Right cardiac atrium (tissue), 5 donors: Measurements from ENCODE around the gene STK32C. TPM values are rescaled to one million over a fixed set of nuclear protein-coding genes. Genes with fewer than 3 reads are reported as not detected.
A peak's percentile ranks its signal among the peaks of the same experiment; 100 is the strongest.

Experiments used
- ATAC-seq, 2 donors: fragments of 200-7000 bp; cut with Tn5 transposase; one replicate each; pipeline versions ENCODE4 v1.8.0 to v1.9.1; 2020; ENCODE audit warnings: moderate library complexity in 2 of 2, mild to moderate bottlenecking in 1 of 2
- DNase-seq, 3 donors: peaks; one replicate each; pipeline ENCODE4 v3.0.0-alpha.2; 2020
- H3K27ac ChIP-seq: one replicate; pipeline ENCODE4 v1.5.1; 2013; ENCODE audit warnings: mild to moderate bottlenecking, low read length, control low read depth, moderate library complexity
- H3K27me3 ChIP-seq: one replicate; pipeline ENCODE4 v1.6.1; 2013; ENCODE audit not compliant: control insufficient read depth, insufficient read depth
- H3K4me1 ChIP-seq: one replicate; pipeline ENCODE4 v1.6.1; 2013; ENCODE audit warnings: low read length; ENCODE audit not compliant: control insufficient read depth, insufficient read depth
- H3K4me3 ChIP-seq: one replicate; pipeline ENCODE4 v1.5.1; 2013; ENCODE audit warnings: low read length, control low read depth
- H3K9me3 ChIP-seq: one replicate; pipeline ENCODE4 v1.6.1; 2013; ENCODE audit warnings: low read length; ENCODE audit not compliant: control insufficient read depth
- WGBS: extraction: QIAGEN DNeasy Blood & Tissue Kit; methylation state at CpG from one replicate; pipeline ENCODE4 v1.1.7; 2013; 5-methylcytosine and 5-hydroxymethylcytosine counted together
- intact Hi-C, 4 donors: fragments of 100-400 bp; cut with DNase I; formaldehyde crosslinking; loops; one replicate each; pipeline versions ENCODE4 v1.11.0 to v1.14.0; 2022 to 2023
- polyA plus RNA-seq: library from polyadenylated mRNA; stranded (reverse); fragments of 200-250 nt; gene quantifications from one replicate; pipeline ENCODE4 v1.2.3, GENCODE V29; 2013
- total RNA-seq, 4 donors: library from RNA; stranded (reverse); fragmentation: NEBNext Ultra II Directional; extraction: Animal tissue kit (Norgen Biotek cat#: 25700); gene quantifications; one replicate each; pipeline ENCODE4 v1.2.1, GENCODE V29; 2021
- donor health status: healthy with polysubstance abuse.
- donor health status: DM: no; HTN: yes; CAD: no.
- donor health status: DM: no; HTN: no; CAD: no.
- donor health status: DM: no; HTN: yes; CAD: no; lungs with severe emphysema.
- donor health status: DM: yes; HTN: yes; CAD: no.

The STK32C gene
- total and polyA plus RNA-seq, 5 donors = 5.7 to 7.3 (median 6.9) TPM

GRCh38 chr10:132329565-132330485, 22.1 kb upstream of the STK32C start:
- Histone ChIP-seq H3K9me3 (no peaks in the 10 kb centered on the region), H3K4me1 (peaks cover 12% of the 10 kb centered on the region), H3K27ac (peak overlapping the region; percentile 52), H3K27me3 (no peaks in the 10 kb centered on the region), H3K4me3 (peak overlapping the region; percentile 46)
- WGBS = 49% methylated on average over 23 of the region's 23 CpGs
- ATAC-seq (peak in 1 of 2 donors; percentile 24), DNase-seq (peak in 2 of 3 donors; percentile 61 to 65)
- intact Hi-C loops = no loop called here

GRCh38 chr10:132328738-132329137, 21.0 kb upstream of the STK32C start:
- no peaks in the 10 kb centered on the region for H3K27me3 ChIP-seq
- peak overlapping the region; percentile 13 for H3K27ac ChIP-seq
- intact Hi-C loops = no loop called here
- H3K4me1 ChIP-seq = peaks cover 12% of the 10 kb centered on the region
- H3K4me3 ChIP-seq = no peak overlapping the region
- 37% methylated on average over 8 of the region's 8 CpGs for WGBS
- no peaks in the 10 kb centered on the region for H3K9me3 ChIP-seq
- ATAC-seq = peak; percentile 41 to 73
- peak; percentile 87 to 95 (median 92) for DNase-seq

- Histone ChIP-seq H3K9me3 (no peaks in the 10 kb centered on the region), H3K4me1 (peaks cover 12% of the 10 kb centered on the region), H3K4me3 (no peak overlapping the region), H3K27me3 (no peaks in the 10 kb centered on the region), H3K27ac (no peak overlapping the region)
- 86% methylated on average over 9 of the region's 9 CpGs for WGBS
- no peak for ATAC-seq
- intact Hi-C loops = no loop called here
- DNase-seq = peak in 1 of 3 donors; percentile 23
Observed at GRCh38 chr10:132328106-132328505, 20.4 kb upstream of the STK32C start.

GRCh38 chr10:132326925-132327324, 19.2 kb upstream of the STK32C start:
- intact Hi-C loops = no loop called here
- Histone ChIP-seq H3K9me3 (no peaks in the 10 kb centered on the region), H3K4me1 (peaks cover 12% of the 10 kb centered on the region), H3K27ac (no peak overlapping the region), H3K4me3 (no peak overlapping the region), H3K27me3 (no peaks in the 10 kb centered on the region)
- ATAC-seq (no peak), DNase-seq (peak in 1 of 3 donors; percentile 5)
- 73% methylated on average over 4 of the region's 4 CpGs for WGBS

GRCh38 chr10:132326344-132326889, 18.7 kb upstream of the STK32C start:
- Histone ChIP-seq H3K27ac (no peak overlapping the region), H3K4me3 (no peak overlapping the region), H3K4me1 (peaks cover 12% of the 10 kb centered on the region), H3K27me3 (no peaks in the 10 kb centered on the region), H3K9me3 (no peaks in the 10 kb centered on the region)
- 85% methylated on average over 11 of the region's 11 CpGs for WGBS
- DNase-seq (peak in 1 of 3 donors; percentile 30), ATAC-seq (no peak)
- intact Hi-C loops = no loop called here

- Histone ChIP-seq H3K27ac (no peak overlapping the region), H3K27me3 (no peaks in the 10 kb centered on the region), H3K4me1 (no peaks in the 10 kb centered on the region), H3K4me3 (no peak overlapping the region), H3K9me3 (no peaks in the 10 kb centered on the region)
- ATAC-seq = no peak
- intact Hi-C loops = no loop called here
- 78% methylated on average over 1 of the region's 1 CpG for WGBS
- no peak for DNase-seq
Observed at GRCh38 chr10:132324186-132324585, 16.4 kb upstream of the STK32C start.

- no peaks in the 10 kb centered on the region for H3K4me1 ChIP-seq
- ATAC-seq (peak; percentile 23 to 31), DNase-seq (peak in 1 of 3 donors; percentile 16)
- no peaks in the 10 kb centered on the region for H3K27me3 ChIP-seq
- H3K27ac ChIP-seq = no peak overlapping the region
- no peak overlapping the region for H3K4me3 ChIP-seq
- intact Hi-C loops = no loop called here
- WGBS = 79% methylated on average over 6 of the region's 6 CpGs
- H3K9me3 ChIP-seq = no peaks in the 10 kb centered on the region
Observed at GRCh38 chr10:132322586-132323048, 14.9 kb upstream of the STK32C start.

GRCh38 chr10:132321726-132322125, 14.0 kb upstream of the STK32C start:
- H3K4me3 ChIP-seq = no peak overlapping the region
- no peak overlapping the region for H3K27ac ChIP-seq
- no peaks in the 10 kb centered on the region for H3K9me3 ChIP-seq
- H3K27me3 ChIP-seq = no peaks in the 10 kb centered on the region
- no peaks in the 10 kb centered on the region for H3K4me1 ChIP-seq
- intact Hi-C loops = no loop called here
- WGBS = 83% methylated on average over 10 of the region's 10 CpGs
- ATAC-seq (no peak), DNase-seq (peak in 2 of 3 donors; percentile 41 to 47)

- ATAC-seq (peak in 1 of 2 donors; percentile 24), DNase-seq (peak in 2 of 3 donors; percentile 29 to 41)
- H3K9me3 ChIP-seq = no peaks in the 10 kb centered on the region
- H3K27me3 ChIP-seq = no peaks in the 10 kb centered on the region
- no peaks in the 10 kb centered on the region for H3K4me1 ChIP-seq
- no peak overlapping the region for H3K27ac ChIP-seq
- intact Hi-C loops = no loop called here
- H3K4me3 ChIP-seq = no peak overlapping the region
- WGBS = 86% methylated on average over 13 of the region's 13 CpGs
Observed at GRCh38 chr10:132320654-132321469, 13.1 kb upstream of the STK32C start.

- ATAC-seq (peak; percentile 51 to 66), DNase-seq (no peak)
- Histone ChIP-seq H3K4me1 (no peaks in the 10 kb centered on the region), H3K27me3 (no peaks in the 10 kb centered on the region), H3K27ac (no peak overlapping the region), H3K9me3 (no peaks in the 10 kb centered on the region), H3K4me3 (no peak overlapping the region)
- intact Hi-C loops = no loop called here
- WGBS = 72% methylated on average over 15 of the region's 15 CpGs
Observed at GRCh38 chr10:132319853-132320653, 12.3 kb upstream of the STK32C start.
